HK-2 (cell line): ENCODE measurements around the gene JPT1.
A peak's percentile ranks its signal among the peaks of the same experiment; 100 is the strongest.
"Not testable (repeated sequence)": the region's sequence is repeated elsewhere in the genome, so short reads cannot be mapped to it uniquely, and the experiment has no call there.

Source experiments
- DNase-seq: peaks from one replicate; pipeline ENCODE4 v3.0.0-alpha.2; 2018; ENCODE audit not compliant: unreplicated experiment

JPT1 gene

GRCh38 chr17:75154195-75155106 is at the start of gene JPT1:
Gene JPT1 (minus strand): TSS chr17:75154512. CDS start chr17:75154397, 115 bp downstream.
- peak; percentile 98 for DNase-seq

- DNase-seq, result no peak
Observed at GRCh38 chr17:75199886-75200618, 45.7 kb upstream of the JPT1 start.

DNA sequence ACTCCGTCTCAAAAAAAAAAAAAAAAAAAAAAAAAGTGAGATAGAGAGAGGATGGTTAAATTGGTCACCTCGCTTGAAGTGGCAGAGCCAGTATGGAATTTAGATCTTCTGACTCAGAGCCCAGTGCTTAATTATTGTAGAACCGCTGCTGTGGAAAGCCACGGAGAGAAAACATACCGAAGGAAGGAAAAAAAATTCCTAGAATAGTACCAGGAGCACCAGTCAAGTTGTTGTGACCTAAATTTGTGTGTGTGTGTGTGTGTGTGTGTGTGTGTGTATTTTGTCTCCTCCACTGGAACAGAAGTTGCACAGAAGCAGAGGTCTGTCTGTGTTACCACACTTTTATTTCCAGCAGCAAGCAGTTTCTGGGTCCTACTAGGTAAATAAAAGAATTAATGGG is 40.6 kb upstream of the JPT1 start:
- peak; percentile 70 for DNase-seq

GRCh38 chr17:75191584-75191983 is 37.3 kb upstream of the JPT1 start:
- peak; percentile 65 for DNase-seq

- DNase-seq, result no peak
Observed at GRCh38 chr17:75188614-75189013, 34.3 kb upstream of the JPT1 start.

DNA sequence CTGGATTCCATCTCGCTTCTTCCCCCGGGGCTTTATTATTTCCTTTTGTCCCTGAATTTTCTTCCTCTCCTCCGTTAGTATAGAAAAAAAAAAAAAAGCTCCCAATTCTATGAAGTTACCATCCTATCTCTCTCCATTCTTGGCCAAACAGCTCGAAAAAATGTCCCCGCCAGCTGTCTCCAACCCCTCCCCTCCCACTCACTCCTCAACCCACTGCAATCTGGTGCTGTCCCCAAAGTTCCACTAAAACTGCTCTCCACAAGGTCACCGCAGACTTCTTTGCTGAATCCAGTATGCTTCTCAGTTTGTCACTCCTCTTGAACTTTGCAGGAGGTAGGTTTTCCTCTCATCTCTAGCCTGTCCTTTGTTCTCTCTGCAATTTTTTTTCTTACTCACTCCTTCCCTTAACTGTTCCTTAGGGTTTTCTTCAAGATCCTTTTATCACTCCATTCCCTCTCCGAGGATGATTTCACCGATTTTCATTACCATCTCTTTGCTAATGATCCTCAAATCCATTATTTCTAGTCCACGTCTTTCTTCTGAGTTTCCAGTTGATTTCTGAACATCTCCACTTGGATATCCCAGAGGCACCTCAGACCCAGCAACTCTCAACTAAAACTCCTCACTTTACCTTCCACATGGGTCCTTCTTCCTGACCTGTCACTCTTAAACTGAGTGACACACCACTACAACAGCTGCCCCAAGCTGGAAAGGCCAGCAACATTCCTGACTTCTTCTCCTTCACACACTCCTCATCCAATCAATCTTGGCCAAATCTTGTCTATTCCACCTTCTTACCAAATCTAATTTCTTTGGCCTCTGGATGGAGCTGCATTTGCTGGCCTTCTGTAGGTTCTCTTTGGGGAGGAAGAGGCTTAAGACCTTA is 29.9 kb upstream of the JPT1 start:
- DNase-seq, result no peak

- peak; percentile 96 for DNase-seq
Observed at GRCh38 chr17:75182569-75183436, 28.5 kb upstream of the JPT1 start, which contains the start of gene SUMO2. Gene SUMO2 (minus strand): TSS chr17:75182959. CDS start chr17:75182834, 125 bp downstream.

- DNase-seq, result no peak
Observed at GRCh38 chr17:75182319-75182568, 27.9 kb upstream of the JPT1 start.

DNA sequence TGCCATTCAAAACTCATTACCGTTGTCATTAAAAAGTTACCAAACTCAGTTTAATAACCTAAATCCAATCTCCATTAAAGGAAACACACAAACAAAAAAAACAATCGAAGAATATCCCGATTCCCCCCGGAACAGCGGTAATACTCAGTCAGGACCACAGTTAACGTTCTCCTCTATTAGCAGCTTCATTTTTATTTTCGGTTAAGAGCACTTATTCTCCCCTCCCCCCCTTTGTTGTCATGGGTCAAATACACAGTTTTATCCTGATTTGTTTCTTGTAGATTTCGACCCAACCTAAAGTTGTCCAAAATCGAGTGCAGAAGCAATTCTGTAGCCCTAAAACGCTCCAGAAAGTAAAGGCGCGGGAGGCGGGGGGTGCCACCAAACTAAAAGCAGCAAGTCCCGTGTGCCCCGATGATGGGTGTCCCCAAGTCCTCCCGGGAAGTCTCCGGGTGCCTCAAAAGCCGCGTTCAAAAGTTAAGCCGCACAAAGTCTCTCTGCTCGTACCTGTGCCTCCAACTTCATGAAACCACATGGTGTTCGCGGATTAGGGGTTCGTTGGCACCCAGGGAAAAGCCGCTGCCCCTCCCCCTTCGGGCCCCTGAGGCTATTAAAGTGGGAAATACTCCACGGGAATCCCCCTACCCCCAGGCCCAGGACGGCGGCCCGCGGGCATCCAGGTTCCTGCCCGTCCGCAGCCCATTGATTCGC is 27.5 kb upstream of the JPT1 start:
- DNase-seq, result no peak

DNA sequence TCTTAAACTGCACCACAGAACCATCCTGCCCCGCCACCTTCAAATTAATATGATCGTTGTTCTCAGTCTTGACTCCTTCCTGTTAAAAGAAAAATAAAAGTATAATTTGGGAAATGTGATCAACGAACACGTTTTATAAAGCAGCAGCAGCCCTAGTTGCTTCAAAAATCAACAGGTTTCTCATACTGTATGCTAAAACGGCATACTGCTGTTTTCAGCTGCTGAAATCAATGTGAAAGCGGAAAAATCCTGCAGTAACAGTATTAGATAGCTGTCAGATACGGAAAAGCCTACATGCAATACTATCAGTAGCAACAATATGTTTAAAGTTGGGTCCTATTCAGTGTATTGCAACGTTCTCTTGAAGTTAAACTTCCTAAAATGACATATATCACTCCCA is 26.8 kb upstream of the JPT1 start:
- DNase-seq, result no peak

- DNase-seq, result no peak
Observed at GRCh38 chr17:75178453-75178852, 24.1 kb upstream of the JPT1 start.

- DNase-seq, result no peak
Observed at GRCh38 chr17:75176625-75177024, 22.3 kb upstream of the JPT1 start.

DNA sequence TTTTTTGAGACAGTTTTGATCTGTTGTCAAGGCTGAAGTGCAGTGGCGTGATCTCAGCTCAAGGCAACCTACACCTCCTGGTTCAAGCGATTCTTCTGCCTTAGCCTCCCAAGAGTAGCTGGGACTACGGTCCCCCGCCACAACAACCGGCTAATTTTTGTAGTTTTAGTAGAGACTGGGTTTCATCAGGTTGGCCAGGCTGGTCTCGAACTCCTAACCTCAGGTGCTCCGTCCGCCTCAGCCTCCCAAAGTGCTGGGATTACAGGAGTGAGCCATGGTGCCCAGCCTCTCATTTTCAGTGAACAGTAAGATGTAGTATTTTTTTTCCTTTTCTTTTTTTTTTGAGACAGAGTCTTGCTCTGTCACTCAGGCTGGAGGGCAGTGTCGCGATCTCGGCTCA is 20.7 kb upstream of the JPT1 start:
- DNase-seq, result no peak

GRCh38 chr17:75173526-75173925 is 19.2 kb upstream of the JPT1 start:
- DNase-seq, result no peak

DNA sequence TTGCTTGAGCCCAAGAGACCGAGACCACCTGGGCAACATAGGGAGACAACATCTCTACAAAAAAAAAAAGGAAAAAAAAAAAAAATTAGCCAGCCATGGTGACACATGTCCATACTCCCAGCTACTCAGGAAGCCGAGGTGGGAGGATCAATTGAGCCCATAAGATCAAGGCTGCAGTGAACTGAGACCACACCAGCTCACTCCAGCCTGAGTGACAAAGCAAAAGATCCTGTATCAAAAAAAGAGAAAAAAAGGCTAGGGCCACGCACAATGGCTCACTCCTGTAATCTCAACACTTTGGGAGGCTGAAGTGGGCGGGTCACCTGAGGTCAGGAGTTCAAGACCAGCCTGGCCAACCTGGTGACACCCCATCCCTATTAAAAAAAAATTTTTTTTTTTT is 14.7 kb upstream of the JPT1 start:
- no peak for DNase-seq

- not testable (repeated sequence) for DNase-seq
Observed at GRCh38 chr17:75164606-75165005, 10.3 kb upstream of the JPT1 start.

DNA sequence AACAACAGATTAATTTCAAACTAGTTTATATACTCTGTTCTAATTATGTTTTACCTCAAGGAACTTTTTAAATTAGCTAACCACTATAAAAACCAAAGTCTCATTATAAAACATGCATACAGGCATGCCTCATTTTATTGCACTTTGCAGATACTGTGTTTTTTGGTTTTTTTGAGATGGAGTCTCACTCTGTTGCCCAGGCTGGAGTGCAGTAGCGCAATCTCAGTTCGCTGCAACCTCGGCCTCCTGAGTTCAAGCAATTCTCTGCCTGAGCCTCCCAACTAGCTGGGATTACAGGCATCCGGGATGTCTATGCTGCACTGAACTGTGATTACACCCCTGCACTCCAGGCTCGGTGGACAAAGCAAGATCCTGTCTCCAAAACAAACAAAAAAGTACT is 8.8 kb upstream of the JPT1 start:
- DNase-seq, result no peak

- DNase-seq, result no peak
Observed at GRCh38 chr17:75160211-75160610, 5.9 kb upstream of the JPT1 start.

DNA sequence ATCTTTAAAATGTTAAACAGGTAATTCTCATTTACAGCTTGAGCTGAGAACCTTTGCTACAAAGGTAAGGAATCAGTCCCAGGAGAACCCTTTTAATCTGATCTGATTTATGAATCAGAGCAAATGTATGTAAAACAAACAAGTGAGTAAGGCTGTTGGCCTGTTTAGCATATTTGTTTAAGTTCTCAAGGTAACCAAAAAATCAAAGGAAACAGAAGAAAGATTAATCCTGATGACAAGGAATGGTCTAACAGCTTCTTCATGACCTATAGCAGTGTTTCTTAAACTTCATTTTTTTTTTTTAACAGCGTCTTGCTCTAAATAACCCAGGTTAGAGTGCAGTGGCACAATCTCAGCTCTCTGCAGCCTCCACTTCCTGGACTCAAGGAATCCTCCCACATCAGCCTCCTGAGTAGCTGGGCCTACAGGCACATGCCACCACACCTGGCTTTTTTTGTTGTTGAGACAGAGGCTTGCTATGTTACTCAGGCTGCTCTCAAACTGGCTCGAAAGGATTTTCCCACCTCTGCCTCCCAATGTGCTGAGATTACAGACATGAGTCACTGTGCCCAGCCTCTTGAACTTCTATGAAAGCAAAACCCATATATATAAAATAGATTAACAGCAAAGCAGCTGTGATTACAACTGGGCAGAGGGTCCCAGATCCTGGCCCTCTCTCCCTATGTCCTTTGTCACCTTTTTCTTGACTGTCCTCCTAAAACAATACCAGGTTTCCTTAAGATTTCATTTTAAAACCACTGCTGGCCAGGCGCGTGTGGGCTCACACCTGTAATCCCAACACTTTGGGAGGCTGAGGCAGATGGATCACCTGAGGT is 5.1 kb upstream of the JPT1 start:
- no peak for DNase-seq

- DNase-seq, result not testable (repeated sequence)
Observed at GRCh38 chr17:75158480-75158879, 4.2 kb upstream of the JPT1 start.
